DMS114 treated with DMSO at 0.1 percent for 48 hours (cell line): ENCODE measurements around the gene ARID3A.
"Not testable (repeated sequence)": the region's sequence is repeated elsewhere in the genome, so short reads cannot be mapped to it uniquely, and the experiment has no call there.

Experiments
- DNase-seq: peaks from one replicate; lab custom pipeline; 2025; ENCODE audit not compliant: unreplicated experiment; lab: John Stamatoyannopoulos, UW

ARID3A gene, protein sequence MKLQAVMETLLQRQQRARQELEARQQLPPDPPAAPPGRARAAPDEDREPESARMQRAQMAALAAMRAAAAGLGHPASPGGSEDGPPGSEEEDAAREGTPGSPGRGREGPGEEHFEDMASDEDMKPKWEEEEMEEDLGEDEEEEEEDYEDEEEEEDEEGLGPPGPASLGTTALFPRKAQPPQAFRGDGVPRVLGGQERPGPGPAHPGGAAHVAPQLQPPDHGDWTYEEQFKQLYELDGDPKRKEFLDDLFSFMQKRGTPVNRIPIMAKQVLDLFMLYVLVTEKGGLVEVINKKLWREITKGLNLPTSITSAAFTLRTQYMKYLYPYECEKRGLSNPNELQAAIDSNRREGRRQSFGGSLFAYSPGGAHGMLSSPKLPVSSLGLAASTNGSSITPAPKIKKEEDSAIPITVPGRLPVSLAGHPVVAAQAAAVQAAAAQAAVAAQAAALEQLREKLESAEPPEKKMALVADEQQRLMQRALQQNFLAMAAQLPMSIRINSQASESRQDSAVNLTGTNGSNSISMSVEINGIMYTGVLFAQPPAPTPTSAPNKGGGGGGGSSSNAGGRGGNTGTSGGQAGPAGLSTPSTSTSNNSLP

DNA sequence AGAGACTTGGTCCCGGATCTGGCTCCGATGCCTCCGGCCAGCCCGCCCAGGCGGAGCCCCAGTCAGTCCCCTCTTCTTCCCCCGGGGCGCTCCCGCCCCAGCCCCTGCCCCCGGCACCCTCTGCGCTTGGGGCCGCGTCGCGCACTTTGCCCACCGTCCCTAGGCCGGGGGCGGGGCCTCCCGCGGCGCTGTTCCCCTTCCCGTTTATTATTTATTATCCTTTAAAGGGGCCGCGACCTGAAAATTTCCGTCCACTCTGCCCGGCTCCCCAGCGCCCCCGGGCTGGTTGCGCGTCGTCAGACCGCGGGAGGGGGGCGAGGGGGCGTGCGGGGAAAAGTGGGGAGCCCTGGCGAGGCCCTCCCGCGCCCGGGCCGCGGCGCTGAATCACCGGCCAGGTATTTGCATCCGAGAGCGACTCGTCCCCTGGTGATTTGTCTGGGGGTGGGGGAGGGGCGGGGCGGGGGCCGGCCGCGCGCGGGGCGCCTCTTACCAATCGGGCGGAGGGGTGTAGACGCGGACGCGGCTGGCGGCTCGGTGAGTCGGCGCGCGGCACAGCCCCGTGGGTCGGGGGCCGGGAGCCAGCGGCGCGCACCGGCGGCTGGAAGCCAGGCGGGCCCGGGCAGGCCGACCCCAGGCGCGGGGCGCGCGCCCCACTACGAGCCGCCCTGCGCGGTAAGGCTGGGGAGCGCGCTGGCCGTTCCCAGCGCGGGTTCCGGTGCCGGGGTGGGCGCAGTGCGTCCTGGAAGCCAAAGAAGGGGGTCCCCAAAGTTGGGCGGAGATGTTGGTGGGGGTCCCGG, at the start of gene ARID3A:
Gene ARID3A, plus strand, starts transcription at position 510 of the 797 bp plus-strand sequence. CDS start 3,494 bp downstream, outside the sequence.
- peak; percentile 54 for DNase-seq

DNA sequence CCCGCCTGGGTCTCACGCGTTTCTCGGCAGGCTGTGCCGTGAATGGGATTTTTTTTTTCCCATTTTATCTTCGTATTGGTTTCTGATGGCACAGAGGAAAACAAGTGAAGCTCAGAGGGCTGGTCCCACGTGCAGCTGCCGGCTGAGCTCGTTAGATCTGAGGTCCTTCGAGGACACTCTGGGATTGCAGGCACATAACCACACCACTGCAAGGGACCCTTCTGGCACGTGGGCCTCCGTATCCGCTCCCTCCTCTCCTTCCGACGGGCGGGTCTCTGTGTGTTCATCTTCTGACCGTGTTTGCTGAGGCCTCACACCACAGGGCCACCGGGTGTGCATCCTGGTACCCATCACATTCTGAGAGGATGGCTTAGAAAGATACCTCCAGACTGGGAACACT, 49.7 kb upstream of the ARID3A start:
- no peak for DNase-seq

DNA sequence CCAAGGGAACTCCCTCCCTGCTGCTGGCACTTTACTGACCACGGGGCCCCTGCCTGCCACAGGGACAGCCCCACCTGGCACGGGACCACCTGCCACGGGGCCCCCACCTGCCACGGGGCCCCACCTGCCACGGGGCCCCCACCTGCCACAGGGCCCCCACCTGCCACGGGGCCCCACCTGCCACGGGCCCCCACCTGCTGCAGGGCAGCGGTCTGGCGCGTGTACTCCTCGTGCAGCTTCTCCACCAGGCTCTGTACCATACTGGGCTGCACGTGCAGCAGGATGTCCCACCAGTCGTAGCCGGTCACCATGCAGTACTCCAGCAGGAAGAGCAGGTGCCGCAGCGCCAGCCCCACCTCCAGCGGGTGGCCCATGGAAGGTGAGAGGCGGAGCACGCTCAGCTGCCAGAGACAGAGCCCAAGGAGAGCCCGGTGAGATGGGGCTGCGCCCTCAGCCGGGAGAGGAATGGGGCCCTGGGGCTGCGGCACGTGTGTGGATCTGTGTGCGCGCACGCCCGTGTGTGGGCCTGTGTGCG, 49.0 kb upstream of the ARID3A start:
- no peak for DNase-seq

DNA sequence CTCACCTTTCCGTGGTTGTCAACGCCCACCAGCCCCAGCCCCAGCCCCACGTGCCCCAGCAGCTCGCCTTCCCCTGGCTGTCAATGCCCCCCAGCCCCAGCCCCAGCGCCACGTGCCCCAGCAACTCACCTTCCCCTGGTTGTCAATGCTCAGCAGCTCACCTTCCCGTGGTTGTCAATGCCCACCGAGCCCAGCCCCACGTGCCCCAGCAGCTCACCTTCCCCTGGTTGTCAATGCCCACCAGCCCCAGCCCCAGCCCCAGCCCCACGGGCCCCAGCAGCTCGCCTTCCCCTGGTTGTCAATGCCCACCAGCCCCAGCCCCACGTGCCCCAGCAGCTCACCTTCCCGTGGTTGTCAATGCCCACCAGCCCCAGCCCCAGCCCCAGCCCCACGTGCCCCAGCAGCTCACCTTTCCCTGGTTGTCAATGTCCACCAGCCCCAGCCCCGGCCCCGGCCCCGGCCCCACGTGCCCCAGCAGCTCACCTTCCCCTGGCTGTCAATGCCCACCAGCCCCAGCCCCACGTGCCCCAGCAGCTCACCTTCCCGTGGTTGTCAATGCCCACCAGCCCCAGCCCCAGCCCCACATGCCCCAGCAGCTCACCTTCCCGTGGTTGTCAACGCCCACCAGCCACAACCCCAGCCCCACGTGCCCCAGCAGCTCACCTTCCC, 47.7 kb upstream of the ARID3A start:
- DNase-seq: not testable (repeated sequence)

DNA sequence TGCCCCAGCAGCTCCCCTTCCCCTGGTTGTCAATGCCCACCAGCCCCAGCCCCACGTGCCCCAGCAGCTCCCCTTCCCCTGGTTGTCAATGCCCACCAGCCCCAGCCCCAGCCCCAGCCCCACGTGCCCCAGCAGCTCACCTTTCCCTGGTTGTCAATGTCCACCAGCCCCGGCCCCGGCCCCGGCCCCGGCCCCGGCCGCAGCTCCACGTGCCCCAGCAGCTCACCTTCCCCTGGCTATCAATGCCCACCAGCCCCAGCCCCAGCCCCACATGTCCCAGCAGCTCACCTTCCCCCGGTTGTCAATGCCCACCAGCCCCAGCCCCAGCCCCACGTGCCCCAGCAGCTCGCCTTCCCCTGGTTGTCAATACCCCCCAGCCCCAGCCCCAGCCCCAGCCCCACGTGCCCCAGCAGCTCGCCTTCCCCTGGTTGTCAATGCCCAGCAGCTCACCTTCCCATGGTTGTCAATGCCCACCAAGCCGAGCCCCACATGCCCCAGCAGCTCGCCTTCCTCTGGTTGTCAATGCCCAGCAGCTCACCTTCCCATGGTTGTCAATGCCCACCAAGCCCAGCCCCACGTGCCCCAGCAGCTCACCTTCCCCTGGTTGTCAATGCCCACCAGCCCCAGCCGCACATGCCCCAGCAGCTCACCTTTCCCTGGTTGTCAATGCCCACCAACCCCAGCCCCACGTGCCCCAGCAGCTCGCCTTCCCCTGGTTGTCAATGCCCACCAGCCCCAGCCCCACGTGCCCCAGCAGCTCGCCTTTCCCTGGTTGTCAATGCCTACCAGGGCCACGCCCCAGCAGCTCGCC, 46.9 kb upstream of the ARID3A start:
- not testable (repeated sequence) for DNase-seq

DNA sequence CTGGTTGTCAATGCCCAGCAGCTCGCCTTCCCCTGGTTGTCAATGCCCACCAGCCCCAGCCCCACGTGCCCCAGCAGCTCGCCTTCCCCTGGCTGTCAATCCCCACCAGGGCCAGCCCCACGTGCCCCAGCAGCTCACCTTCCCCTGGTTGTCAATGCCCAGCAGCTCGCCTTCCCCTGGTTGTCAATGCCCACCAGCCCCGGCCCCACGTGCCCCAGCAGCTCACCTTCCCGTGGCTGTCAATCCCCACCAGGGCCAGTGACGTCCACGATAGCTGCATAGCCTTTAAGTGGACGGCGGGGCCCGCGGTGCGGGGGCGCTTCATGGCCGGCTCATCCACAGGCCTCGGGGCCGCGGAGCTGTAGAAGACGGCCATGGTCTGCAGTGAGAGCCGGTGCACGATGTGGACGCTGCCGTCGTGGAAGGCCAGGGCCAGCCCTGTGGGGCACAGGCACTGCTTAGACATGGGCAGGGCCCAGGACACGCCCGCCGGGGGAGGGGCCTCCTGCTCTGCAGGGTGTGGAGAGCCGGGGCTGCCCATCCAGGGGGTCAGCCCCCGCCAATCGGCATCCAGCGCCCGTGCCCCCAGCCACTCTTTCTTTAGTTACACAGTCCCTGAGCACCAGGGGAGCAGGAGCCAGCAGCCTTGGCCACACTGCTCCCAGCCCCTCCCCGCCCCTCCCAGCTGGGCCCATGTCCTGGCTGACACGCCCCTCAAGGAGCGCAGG, 46.0 kb upstream of the ARID3A start:
- no peak for DNase-seq

DNA sequence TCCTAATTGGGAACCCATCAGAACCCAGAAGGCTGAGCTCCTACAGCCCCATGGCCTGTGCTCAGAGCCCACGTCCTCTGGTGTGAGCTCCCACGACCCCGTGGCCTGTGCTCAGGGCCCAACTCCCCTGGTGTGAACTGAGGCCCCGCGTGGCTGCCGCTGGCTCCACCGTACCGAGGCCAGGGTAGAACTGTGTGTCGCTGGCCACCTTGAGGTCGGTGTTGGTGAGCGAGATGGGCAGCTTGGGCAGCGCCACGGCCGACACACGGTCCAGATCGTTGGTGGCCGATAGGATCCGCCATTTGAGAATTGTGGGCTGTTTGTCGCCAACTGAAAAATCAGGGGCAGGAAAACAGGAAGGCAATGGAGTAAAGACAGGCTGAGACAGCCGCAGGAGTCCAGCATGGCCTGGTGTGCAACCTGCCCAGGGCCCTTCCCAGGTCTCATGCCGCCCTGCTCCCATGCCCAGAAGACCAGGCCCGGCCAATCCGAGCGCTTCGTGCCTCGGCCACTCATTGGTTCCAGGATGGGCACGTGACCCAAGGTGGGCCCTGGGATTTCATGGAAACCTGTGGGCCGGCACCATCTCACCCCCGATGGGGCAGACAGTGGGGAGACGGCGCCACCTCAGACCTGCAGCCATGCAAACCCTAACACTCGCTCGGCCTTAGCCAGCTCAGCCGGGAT, 44.3 kb upstream of the ARID3A start:
- no peak for DNase-seq

DNA sequence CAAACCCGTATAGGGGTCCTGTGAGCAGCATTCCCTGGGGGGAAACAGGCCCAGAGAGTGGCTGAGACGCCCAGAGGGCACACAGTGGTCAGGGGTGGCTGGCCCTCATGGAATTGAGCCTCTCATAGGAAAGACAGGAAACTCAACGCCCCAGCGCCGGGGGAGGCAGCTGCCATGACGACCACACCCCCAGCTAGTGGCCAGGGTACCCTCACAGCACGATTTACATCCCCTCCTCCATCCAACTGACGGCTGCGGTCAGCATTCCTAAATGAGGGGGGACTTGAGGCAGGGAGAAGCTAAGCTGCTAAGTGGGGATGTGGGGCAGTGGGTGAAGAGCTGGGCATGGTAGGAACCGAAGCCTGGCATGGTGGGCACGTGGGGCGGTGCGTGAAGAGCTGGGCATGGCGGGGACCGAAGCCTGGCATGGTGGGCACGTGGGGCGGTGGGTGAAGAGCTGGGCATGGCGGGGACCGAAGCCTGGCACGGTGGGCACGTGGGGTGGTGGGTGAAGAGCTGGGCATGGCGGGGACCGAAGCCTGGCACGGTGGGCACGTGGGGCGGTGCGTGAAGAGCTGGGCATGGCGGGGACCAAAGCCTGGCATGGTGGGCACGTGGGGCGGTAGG, 42.9 kb upstream of the ARID3A start:
- no peak for DNase-seq

DNA sequence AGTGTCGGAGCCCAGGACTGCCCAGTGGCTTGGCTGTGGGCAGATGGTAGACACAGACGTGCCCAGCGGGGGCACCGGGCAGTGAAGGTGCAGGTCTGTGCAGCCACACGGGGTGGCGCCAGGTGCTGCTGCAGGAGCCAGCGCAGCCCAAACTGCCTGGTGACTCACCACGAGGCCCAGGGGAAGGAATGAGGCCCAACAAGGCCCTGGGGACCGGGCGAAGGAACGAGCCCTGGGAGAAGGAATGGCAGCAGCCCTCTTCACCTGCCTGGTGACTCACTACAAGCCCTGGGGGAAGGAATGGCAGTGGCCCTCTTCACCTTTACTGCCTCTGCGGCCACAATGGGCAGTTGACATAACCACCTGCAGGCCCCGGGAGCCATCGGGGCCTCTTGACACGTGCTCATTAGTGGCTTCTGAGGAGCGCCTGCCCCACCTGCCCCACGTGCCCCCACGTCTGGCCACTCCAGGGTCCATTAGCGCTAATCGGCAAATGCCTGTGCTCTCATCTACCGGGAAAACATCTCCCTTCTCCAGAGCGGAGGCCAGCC, 42.1 kb upstream of the ARID3A start:
- no peak for DNase-seq

DNA sequence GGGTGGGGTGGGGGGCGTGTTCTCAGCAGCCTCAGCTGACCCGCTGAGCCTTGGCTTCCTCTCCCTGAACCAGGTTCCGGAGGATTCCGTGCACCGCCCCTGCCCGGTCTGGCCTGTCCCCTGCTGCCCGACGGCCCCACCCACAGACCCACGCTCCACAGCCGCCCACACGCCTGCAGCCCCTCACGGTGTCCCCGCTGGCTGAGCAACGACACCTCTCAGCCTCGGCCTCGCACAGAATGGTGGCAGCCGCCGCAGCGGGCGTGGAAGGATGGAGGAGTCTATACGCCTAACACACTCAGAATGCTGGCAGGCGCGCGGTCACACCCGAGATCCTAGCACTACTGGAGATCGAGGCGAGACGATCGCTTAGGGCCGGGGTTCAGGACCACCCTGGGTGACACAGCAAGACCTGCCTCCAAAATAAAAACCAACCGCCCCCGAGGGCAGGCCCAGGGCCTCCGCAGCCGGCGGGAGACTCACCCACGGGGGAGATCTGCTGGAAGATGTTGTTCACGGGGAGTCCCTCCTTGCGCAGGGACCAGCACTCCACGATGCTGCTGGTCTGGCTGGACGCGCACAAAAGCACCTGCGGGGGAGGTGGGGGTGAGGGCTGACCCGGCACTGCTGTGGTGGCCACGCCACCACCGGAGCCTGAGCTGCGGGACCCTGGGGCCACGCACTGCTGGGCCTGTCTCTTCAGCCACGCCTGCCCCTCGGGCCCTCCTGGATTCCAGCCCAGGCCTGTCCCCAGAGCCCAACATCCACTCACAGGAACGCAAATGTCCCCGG, 41.2 kb upstream of the ARID3A start:
- DNase-seq: no peak

DNA sequence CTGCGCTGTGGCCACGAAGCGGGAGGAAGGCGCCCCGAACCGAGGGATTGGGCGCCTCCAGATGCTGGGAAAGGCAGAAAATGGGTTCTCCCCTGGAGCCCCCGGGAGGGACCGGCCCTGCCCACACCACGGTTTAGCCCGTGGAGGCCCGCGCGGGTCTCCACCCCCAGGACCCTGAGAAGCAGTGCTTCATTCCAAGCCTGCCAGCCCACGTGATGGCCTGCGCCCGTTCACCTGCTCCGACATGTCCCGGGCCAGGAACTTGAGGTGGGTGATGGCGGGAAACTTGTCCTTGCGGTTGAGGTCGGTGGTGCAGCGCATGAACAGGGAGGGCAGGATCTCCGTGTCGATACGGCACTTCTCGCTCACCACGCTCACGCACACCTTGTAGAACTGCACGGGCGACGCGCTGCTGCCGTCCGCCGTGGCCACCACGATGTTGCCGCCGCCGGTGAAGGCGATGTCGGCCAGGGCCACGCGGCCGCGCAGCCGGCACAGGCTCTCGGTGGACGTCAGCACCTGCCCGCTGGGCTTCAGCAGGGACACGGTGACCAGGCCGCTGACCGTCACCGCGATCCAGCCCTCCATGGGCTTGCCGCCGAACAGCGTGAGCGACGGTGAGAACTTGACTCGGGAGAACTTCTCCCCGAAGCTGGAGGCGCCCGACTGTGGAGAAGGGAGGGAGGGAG, 40.2 kb upstream of the ARID3A start:
- no peak for DNase-seq

DNA sequence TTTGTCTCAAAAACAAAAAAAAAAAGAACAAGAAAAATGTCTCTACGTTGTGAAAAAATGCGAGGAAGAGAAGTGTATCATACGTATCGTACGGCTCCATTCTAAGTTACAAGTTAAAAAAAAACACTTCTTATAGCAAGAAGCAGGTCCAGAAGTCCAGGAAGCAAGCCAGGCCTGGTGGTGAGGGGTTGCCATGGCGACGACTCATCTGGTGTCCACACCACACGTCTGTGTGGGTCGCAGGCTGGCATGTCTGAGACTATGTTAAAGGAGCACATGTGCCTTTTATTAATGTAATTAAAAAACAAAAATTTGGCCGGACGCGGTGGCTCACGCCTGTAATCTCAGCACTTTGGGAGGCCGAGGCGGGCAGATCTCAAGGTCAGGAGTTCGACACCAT, 38.8 kb upstream of the ARID3A start:
- DNase-seq: no peak

DNA sequence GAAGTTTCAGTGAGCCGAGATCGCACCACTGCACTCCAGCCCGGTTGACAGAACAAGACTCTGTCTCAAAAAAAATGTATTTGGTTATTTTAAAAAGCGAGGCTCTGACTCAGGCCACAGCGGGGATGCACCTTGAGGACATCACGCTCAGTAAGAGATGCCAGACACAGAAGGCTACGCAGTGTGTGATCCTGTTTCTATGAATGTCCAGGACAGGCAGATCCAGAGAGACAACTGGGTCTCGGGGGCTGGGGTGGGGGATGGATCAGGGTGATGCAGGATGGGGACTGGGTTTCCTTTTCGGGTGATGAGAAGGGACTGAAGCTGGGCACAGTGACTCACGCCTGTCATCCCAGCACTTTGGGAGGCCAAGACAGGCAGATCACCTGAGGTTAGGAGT, 38.2 kb upstream of the ARID3A start:
- no peak for DNase-seq

DNA sequence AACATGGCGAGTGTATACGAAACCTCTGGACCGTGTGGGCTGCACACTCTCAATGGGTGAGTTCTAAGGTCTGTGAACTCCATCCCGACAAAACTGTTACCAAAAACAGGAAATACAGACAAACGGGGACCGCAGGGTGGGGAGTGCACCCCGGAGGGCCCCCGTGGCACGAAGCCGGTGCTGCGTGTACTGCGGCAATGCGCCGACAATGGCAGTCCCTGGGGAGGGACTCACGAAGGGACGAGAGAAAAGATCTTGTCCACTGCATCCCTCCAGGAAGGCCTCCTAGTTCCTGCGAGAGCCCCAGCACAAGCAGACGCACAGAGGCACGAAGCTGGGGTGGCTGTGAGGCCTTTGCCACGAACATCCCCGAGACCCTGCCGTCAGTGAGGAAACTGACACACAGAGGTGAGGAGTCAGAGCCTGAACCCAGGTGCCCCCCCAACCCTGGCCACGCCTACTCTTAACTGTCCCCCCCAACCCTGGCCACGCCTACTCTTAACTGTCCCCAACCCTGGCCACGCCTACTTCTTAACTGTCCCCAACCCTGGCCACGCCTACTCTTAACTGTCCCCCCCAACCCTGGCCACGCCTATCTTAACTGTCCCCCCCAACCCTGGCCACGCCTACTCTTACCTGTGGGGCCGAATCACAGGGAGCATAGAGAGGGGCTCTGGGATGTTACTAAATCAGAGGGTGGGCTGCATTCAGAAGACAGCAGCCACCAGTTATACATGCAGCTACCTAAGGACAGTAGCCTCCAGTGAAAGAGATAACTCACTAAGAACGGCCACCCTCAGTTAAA, 37.1 kb upstream of the ARID3A start:
- DNase-seq: no peak

DNA sequence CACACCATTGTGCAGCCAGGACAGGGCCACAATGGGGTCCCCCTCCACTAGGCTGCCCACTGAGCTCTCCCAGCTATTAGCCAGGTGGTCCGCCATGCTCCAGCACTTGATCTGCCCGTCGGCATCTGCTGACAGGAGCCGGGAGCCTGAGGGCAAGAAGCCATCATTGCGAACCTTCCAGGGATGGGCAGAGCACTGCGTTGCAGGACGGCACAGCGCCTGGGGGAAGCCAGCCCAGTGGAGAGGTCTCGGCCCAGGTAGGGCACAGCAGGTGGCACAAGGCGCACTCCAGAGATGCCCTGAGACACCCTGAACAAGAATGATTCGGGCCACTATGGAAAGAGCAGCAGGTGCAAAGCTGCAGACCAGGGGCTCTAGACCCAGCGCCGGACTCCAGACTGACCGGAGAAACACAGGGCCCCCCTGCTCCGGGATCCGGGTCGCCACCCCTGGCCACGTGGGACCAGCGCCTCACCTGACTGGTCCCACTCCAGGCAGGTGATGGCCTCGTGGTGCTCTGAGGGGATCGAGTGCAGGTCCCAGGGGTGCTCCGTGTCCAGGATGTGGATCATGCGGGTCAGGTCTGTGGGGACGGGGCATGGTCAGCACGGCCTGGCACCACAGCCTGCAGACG, 36.1 kb upstream of the ARID3A start:
- DNase-seq: no peak

DNA sequence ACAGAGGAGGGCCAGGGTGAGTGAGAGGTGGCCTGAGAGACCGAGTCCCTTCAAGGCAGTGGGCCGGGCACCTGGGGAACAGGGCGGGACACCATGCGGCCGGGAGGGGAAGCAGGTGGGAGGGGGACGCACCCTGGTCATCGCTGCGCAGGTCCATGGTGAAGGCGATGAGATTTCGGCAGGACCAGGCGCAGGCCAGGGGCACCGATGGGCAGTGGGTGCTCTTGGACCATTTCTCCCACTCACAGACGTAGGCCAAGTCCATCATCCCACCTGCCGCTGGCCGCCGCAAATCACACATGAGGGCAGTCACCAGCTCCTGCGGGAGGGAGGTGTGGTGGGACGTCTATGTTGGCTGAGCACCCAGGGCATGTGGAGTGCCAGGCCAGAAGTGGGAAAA, 35.0 kb upstream of the ARID3A start:
- no peak for DNase-seq
